ENCODE results near the gene P2RY8. TPM values are rescaled to one million over a fixed set of nuclear protein-coding genes. Genes with fewer than 3 reads are reported as not detected.
A peak's percentile ranks its signal among the peaks of the same experiment; 100 is the strongest.
"Not testable (repeated sequence)": the region's sequence is repeated elsewhere in the genome, so short reads cannot be mapped to it uniquely, and the experiment has no call there.

The P2RY8 gene
- total RNA-seq, 1 donor from 2014 or later: not detected

GRCh38 chrX:1484638-1485019, 52.4 kb downstream of the P2RY8 start:
- Mint-ChIP-seq H3K36me3 (ENCODE audit: low read depth, unreplicated experiment) (peaks cover 3% of the 10 kb centered on the region), H3K27me3 (ENCODE audit: unreplicated experiment) (peaks cover 6% of the 10 kb centered on the region), H3K9me3 (ENCODE audit: unreplicated experiment) (peaks cover 22% of the 10 kb centered on the region), H3K27ac (ENCODE audit: unreplicated experiment) (no peak overlapping the region), H3K4me3 (ENCODE audit: unreplicated experiment) (no peak overlapping the region), H3K4me1 (ENCODE audit: unreplicated experiment) (peaks cover 4% of the 10 kb centered on the region)
- DNase-seq (ENCODE audit: low spot score): no peak
- no peak for TF ChIP-seq CTCF (IDR thresholded peaks at IDR 0.05; ENCODE audit: unreplicated experiment)

- H3K27ac Mint-ChIP-seq (ENCODE audit: unreplicated experiment): no peak overlapping the region
- H3K9me3 Mint-ChIP-seq (ENCODE audit: unreplicated experiment): peaks cover 23% of the 10 kb centered on the region
- peaks cover 3% of the 10 kb centered on the region for H3K36me3 Mint-ChIP-seq (ENCODE audit: low read depth, unreplicated experiment)
- DNase-seq (ENCODE audit: low spot score): no peak
- peaks cover 4% of the 10 kb centered on the region for H3K4me1 Mint-ChIP-seq (ENCODE audit: unreplicated experiment)
- H3K4me3 Mint-ChIP-seq (ENCODE audit: unreplicated experiment): no peak overlapping the region
- TF ChIP-seq CTCF (IDR thresholded peaks at IDR 0.05; ENCODE audit: unreplicated experiment): no peak
- peaks cover 6% of the 10 kb centered on the region for H3K27me3 Mint-ChIP-seq (ENCODE audit: unreplicated experiment)
Measured at GRCh38 chrX:1483843-1484637, 52.9 kb downstream of the P2RY8 start.

GRCh38 chrX:1482530-1482928, 54.5 kb downstream of the P2RY8 start:
- H3K4me3 Mint-ChIP-seq (ENCODE audit: unreplicated experiment); H3K27ac Mint-ChIP-seq (ENCODE audit: unreplicated experiment); DNase-seq (ENCODE audit: low spot score); H3K36me3 Mint-ChIP-seq (ENCODE audit: low read depth, unreplicated experiment); H3K27me3 Mint-ChIP-seq (ENCODE audit: unreplicated experiment); H3K4me1 Mint-ChIP-seq (ENCODE audit: unreplicated experiment): not testable (repeated sequence)
- peaks cover 21% of the 10 kb centered on the region for H3K9me3 Mint-ChIP-seq (ENCODE audit: unreplicated experiment)

GRCh38 chrX:1481636-1482529, 55.1 kb downstream of the P2RY8 start:
- H3K4me1 Mint-ChIP-seq (ENCODE audit: unreplicated experiment): peaks cover under 1% of the 10 kb centered on the region
- no peak overlapping the region for H3K4me3 Mint-ChIP-seq (ENCODE audit: unreplicated experiment)
- no peak for TF ChIP-seq CTCF (IDR thresholded peaks at IDR 0.05; ENCODE audit: unreplicated experiment)
- peak; percentile 18 for DNase-seq (ENCODE audit: low spot score)
- H3K9me3 Mint-ChIP-seq (ENCODE audit: unreplicated experiment): peaks cover 22% of the 10 kb centered on the region
- H3K27me3 Mint-ChIP-seq (ENCODE audit: unreplicated experiment): peaks cover 4% of the 10 kb centered on the region
- H3K36me3 Mint-ChIP-seq (ENCODE audit: low read depth, unreplicated experiment): peaks cover 4% of the 10 kb centered on the region
- H3K27ac Mint-ChIP-seq (ENCODE audit: unreplicated experiment): no peak overlapping the region

GRCh38 chrX:1480082-1480785, 56.8 kb downstream of the P2RY8 start:
- H3K36me3 Mint-ChIP-seq (ENCODE audit: low read depth, unreplicated experiment): peaks cover 8% of the 10 kb centered on the region
- no peak for TF ChIP-seq CTCF (IDR thresholded peaks at IDR 0.05; ENCODE audit: unreplicated experiment)
- no peaks in the 10 kb centered on the region for H3K27me3 Mint-ChIP-seq (ENCODE audit: unreplicated experiment)
- H3K4me3 Mint-ChIP-seq (ENCODE audit: unreplicated experiment): no peak overlapping the region
- no peaks in the 10 kb centered on the region for H3K4me1 Mint-ChIP-seq (ENCODE audit: unreplicated experiment)
- no peak for DNase-seq (ENCODE audit: low spot score)
- H3K9me3 Mint-ChIP-seq (ENCODE audit: unreplicated experiment): peaks cover 19% of the 10 kb centered on the region
- no peak overlapping the region for H3K27ac Mint-ChIP-seq (ENCODE audit: unreplicated experiment)
